HCT116 (cell line): ENCODE data around the gene EXOSC7. TPM values are rescaled to one million over a fixed set of nuclear protein-coding genes. Genes with fewer than 3 reads are reported as not detected.

ENCODE experiments used
- ATAC-seq: fragments of 200-7000 bp; cut with Tn5 transposase; 2 replicates; pipeline ENCODE4 v1.9.1; 2020; ENCODE audit warnings: mild to moderate bottlenecking, moderate library complexity
- BruUV-seq: library from RNA; stranded (reverse); fragments of 400-500 nt; replicated peaks from 2 replicates; lab custom pipeline; 2021; lab: Mats Ljungman, UMichigan
- CTCF ChIA-PET: fragments of 300-600 bp; sonication (Branson Sonifier 250); formaldehyde crosslinking; loops from one replicate; lab custom pipeline; 2021; ENCODE audit warnings: antibody characterized with exemption; lab: Charles Lee
- POLR2A ChIA-PET: fragments of 300-600, 350-600 bp; sonication (Branson Sonifier 250); formaldehyde crosslinking; loops from one replicate; lab custom pipeline; 2021; ENCODE audit warnings: antibody characterized with exemption; lab: Charles Lee
- RAD21 ChIA-PET, 2 experiments: fragments of 300-600 bp; sonication (Branson Sonifier 250); formaldehyde crosslinking; loops; one replicate each; lab custom pipeline; 2023; ENCODE audit warnings: low total read pairs in 2 of 2; ENCODE audit not compliant: uncharacterized antibody in 2 of 2, unreplicated experiment in 2 of 2, low non-redundant PET in 1 of 2; lab: Charles Lee
- DNase-seq: peaks from one replicate; pipeline ENCODE4 v3.0.0-alpha.2; 2010; ENCODE audit warnings: low read depth, low spot score
- H2AFZ ChIP-seq: fragments of 200-600 bp; shearing (Covaris generic), sonication (generic); 2 replicates; pipeline ENCODE4 v1.6.1; 2017; ENCODE audit warnings: low read depth, mixed run types, mixed read lengths, antibody characterized with exemption, low read length; ENCODE audit not compliant: poor library complexity, severe bottlenecking
- H3K27ac ChIP-seq: 2 replicates; pipeline ENCODE4 v1.5.1; 2012; ENCODE audit warnings: low read depth, low read length
- H3K27me3 ChIP-seq: fragments of 200-600 bp; sonication (generic); 2 replicates; pipeline ENCODE4 v1.6.1; 2016; ENCODE audit warnings: mixed run types, low read length, mixed read lengths; ENCODE audit not compliant: insufficient read depth
- H3K36me3 ChIP-seq, 2 experiments: fragments of 200-500 bp in 1 of 2; fragments of 200-600 bp in 1 of 2; sonication (Bioruptor generic) in 1 of 2; sonication (generic) in 1 of 2; 2 replicates each; pipeline versions ENCODE4 v1.5.1 to v1.6.1; 2014 to 2016; ENCODE audit warnings: low read length in 2 of 2, inconsistent platforms in 1 of 2, mixed read lengths in 1 of 2, mixed run types in 1 of 2; ENCODE audit not compliant: insufficient read depth in 2 of 2, control insufficient read depth in 1 of 2
- H3K4me1 ChIP-seq, 2 experiments: fragments of 200-600 bp in 1 of 2; sonication (generic) in 1 of 2; 2 replicates each; pipeline versions ENCODE4 v1.5.1 to v1.6.1; 2012 to 2017; ENCODE audit warnings: low read length in 2 of 2, inconsistent platforms in 1 of 2, mild to moderate bottlenecking in 1 of 2, mixed read lengths in 1 of 2, mixed run types in 1 of 2, moderate library complexity in 1 of 2; ENCODE audit not compliant: insufficient read depth in 2 of 2, control insufficient read depth in 1 of 2
- H3K4me2 ChIP-seq: fragments of 200-600 bp; sonication (generic); 2 replicates; pipeline ENCODE4 v1.6.1; 2017; ENCODE audit warnings: mixed run types, low read length, mixed read lengths
- H3K4me3 ChIP-seq, 2 experiments: fragments of 200-600 bp in 1 of 2; sonication (generic) in 1 of 2; replicated peaks in 1 of 2; 2 replicates each; pipeline ENCODE4 v1.5.1; 2011 to 2016; ENCODE audit warnings: low read length in 2 of 2, control low read depth in 1 of 2, low read depth in 1 of 2, mild to moderate bottlenecking in 1 of 2, mixed read lengths in 1 of 2, mixed run types in 1 of 2
- H3K79me2 ChIP-seq: fragments of 200-600 bp; sonication (generic); 2 replicates; pipeline ENCODE4 v1.6.1; 2017; ENCODE audit warnings: mild to moderate bottlenecking, mixed run types, low read length, moderate library complexity, mixed read lengths; ENCODE audit not compliant: insufficient read depth
- H3K9ac ChIP-seq: fragments of 200-600 bp; sonication (generic); 2 replicates; pipeline ENCODE4 v1.6.1; 2016; ENCODE audit warnings: low read length, mixed read lengths
- H3K9me2 ChIP-seq: fragments of 200-600 bp; sonication (generic), shearing (Covaris generic); 2 replicates; pipeline ENCODE4 v1.6.1; 2017; ENCODE audit warnings: mixed run types, mild to moderate bottlenecking, moderate library complexity; ENCODE audit not compliant: insufficient read depth
- H3K9me3 ChIP-seq, 2 experiments: fragments of 200-500 bp in 1 of 2; fragments of 200-600 bp in 1 of 2; sonication (Bioruptor generic) in 1 of 2; sonication (generic) in 1 of 2; 2 replicates each; pipeline ENCODE4 v1.6.1; 2014 to 2017; ENCODE audit warnings: low read length in 2 of 2, mixed read lengths in 2 of 2, inconsistent platforms in 1 of 2, low read depth in 1 of 2, mild to moderate bottlenecking in 1 of 2, mixed run types in 1 of 2, moderate library complexity in 1 of 2; ENCODE audit not compliant: control insufficient read depth in 1 of 2, insufficient read depth in 1 of 2
- H4K20me1 ChIP-seq: fragments of 200-600 bp; sonication (generic), shearing (Covaris generic); 2 replicates; pipeline ENCODE4 v1.6.1; 2017; ENCODE audit warnings: mixed run types, mild to moderate bottlenecking, moderate library complexity; ENCODE audit not compliant: insufficient read depth
- EZH2phosphoT487 ChIP-seq: fragments of 200-600 bp; IDR thresholded peaks from 2 replicates; pipeline ENCODE4 v1.6.1; 2018; ENCODE audit warnings: antibody characterized with exemption, borderline replicate concordance
- POLR2AphosphoS5 ChIP-seq: IDR thresholded peaks from 2 replicates; pipeline ENCODE4 v1.6.1; 2011; ENCODE audit warnings: mild to moderate bottlenecking, low read depth, low read length, moderate library complexity
- REST ChIP-seq: IDR thresholded peaks from 2 replicates; pipeline ENCODE4 v1.6.1; 2012; ENCODE audit warnings: low read depth
- SIN3A ChIP-seq: IDR thresholded peaks from 2 replicates; pipeline ENCODE4 v1.6.1; 2012; ENCODE audit warnings: low read depth
- ZBTB33 ChIP-seq: IDR thresholded peaks from 2 replicates; pipeline ENCODE4 v1.6.1; 2011; ENCODE audit warnings: mild to moderate bottlenecking, low read length, moderate library complexity; ENCODE audit not compliant: insufficient replicate concordance; ENCODE audit errors: extremely low read depth
- intact Hi-C: fragments of 100-400 bp; cut with micrococcal nuclease; formaldehyde crosslinking; loops from 2 replicates; pipeline ENCODE4 v1.10.0; 2022
- total RNA-seq: library from RNA; stranded (reverse); gene quantifications from one replicate; pipeline ENCODE4 v1.2.1, GENCODE V29; 2021; ENCODE audit not compliant: unreplicated experiment

Gene EXOSC7
- total RNA-seq, 1 experiment from 2014 or later = 72.6 TPM

GRCh38 chr3:45007091-45007490, 31.0 kb downstream of the EXOSC7 start:
- ATAC-seq (no peak), DNase-seq (no peak)
- Histone ChIP-seq H3K79me2 (peaks cover 4% of the 10 kb centered on the region; the same call in 1 of the 2 replicates), H3K4me1 (no peaks in the 10 kb centered on the region), H3K4me3 (no peak overlapping the region), H4K20me1 (no peaks in the 10 kb centered on the region), H3K9me2 (no peaks in the 10 kb centered on the region), H3K27ac (no peak overlapping the region), H3K4me2 (no peak overlapping the region), H3K9ac (no peak overlapping the region), H2AFZ (no peak overlapping the region), H3K9me3 (no peaks in the 10 kb centered on the region), H3K27me3 (no peaks in the 10 kb centered on the region), H3K36me3 (peaks cover 17 to 27% of the 10 kb centered on the region in 2 experiments; a peak in 3 of 4 replicates)
- intact Hi-C loops = no loop called here
- CTCF ChIA-PET = no interaction called here
- POLR2A ChIA-PET = no interaction called here
- RAD21 ChIA-PET = no interaction called here
- BruUV-seq = no TSS peak
- TF ChIP-seq EZH2phosphoT487 = no peak
- TF ChIP-seq SIN3A = no peak
- no peak for TF ChIP-seq ZBTB33
- TF ChIP-seq REST = no peak
- TF ChIP-seq POLR2AphosphoS5 = no peak
